ENCODE measurements around the gene PPP1R13L. TPM values are rescaled to one million over a fixed set of nuclear protein-coding genes. Genes with fewer than 3 reads are reported as not detected.

The PPP1R13L gene
- total RNA-seq, 4 donors from 2014 or later, result 257 to 851 (median 501) TPM

- WGBS, 2 donors, result 88 to 90% methylated on average over 19 to 20 of the region's 20 CpGs
- no peak for TF ChIP-seq POLR2A (IDR thresholded peaks at IDR 0.05)
- no peak for TF ChIP-seq CTCF (IDR thresholded peaks at IDR 0.05)
- no peak for DNase-seq (ENCODE audit: low spot score in 2 of 2)
- intact Hi-C loops (cut with DNase I; ENCODE audit: low total_unique reads), result no loop called here
- no peak overlapping the region for H3K4me3 ChIP-seq (ENCODE audit: low read depth, poor library complexity, severe bottlenecking)
Observed at GRCh38 chr19:45352914-45353796, 51.7 kb downstream of the PPP1R13L start.

GRCh38 chr19:45352471-45352870, 52.4 kb downstream of the PPP1R13L start:
- 75 to 93% methylated on average over 20 of the region's 20 CpGs for WGBS, 2 donors
- TF ChIP-seq POLR2A (IDR thresholded peaks at IDR 0.05) (no peak), CTCF (IDR thresholded peaks at IDR 0.05) (no peak)
- intact Hi-C loops (cut with DNase I; ENCODE audit: low total_unique reads), result no loop called here

GRCh38 chr19:45352062-45352461, 52.8 kb downstream of the PPP1R13L start:
- WGBS, 2 donors, result 88 to 94% methylated on average over 15 of the region's 15 CpGs
- DNase-seq (ENCODE audit: low spot score in 2 of 2), result no peak
- intact Hi-C loops (cut with DNase I; ENCODE audit: low total_unique reads), result no loop called here
- TF ChIP-seq CTCF (IDR thresholded peaks at IDR 0.05), result no peak
- TF ChIP-seq POLR2A (IDR thresholded peaks at IDR 0.05), result no peak
- H3K4me3 ChIP-seq (ENCODE audit: low read depth, poor library complexity, severe bottlenecking), result no peak overlapping the region

More at GRCh38 chr19:45352471-45352870, 52.4 kb downstream of the PPP1R13L start:
- DNase-seq (ENCODE audit: low spot score in 2 of 2), result no peak
- no peak overlapping the region for H3K4me3 ChIP-seq (ENCODE audit: low read depth, poor library complexity, severe bottlenecking)

- TF ChIP-seq POLR2A (IDR thresholded peaks at IDR 0.05), result no peak
- TF ChIP-seq CTCF (IDR thresholded peaks at IDR 0.05), result no peak
- no peak overlapping the region for H3K4me3 ChIP-seq (ENCODE audit: low read depth, poor library complexity, severe bottlenecking)
- WGBS, 2 donors, result 68 to 69% methylated on average over 13 of the region's 13 CpGs
- no peak for DNase-seq (ENCODE audit: low spot score in 2 of 2)
- intact Hi-C loops (cut with DNase I; ENCODE audit: low total_unique reads), result no loop called here
Observed at GRCh38 chr19:45351401-45351952, 53.4 kb downstream of the PPP1R13L start.

GRCh38 chr19:45350477-45351058, 54.3 kb downstream of the PPP1R13L start:
- 86 to 88% methylated on average over 6 to 17 of the region's 17 CpGs for WGBS, 2 donors
- no peak for DNase-seq (ENCODE audit: low spot score in 2 of 2)
- intact Hi-C loops (cut with DNase I; ENCODE audit: low total_unique reads), result no loop called here
- no peak overlapping the region for H3K4me3 ChIP-seq (ENCODE audit: low read depth, poor library complexity, severe bottlenecking)
- TF ChIP-seq POLR2A (IDR thresholded peaks at IDR 0.05), result no peak
- TF ChIP-seq CTCF (IDR thresholded peaks at IDR 0.05), result no peak
